WERI-Rb-1 (cell line): Measurements from ENCODE around the gene NADK.

Experiments used
- DNase-seq: peaks from one replicate; pipeline ENCODE4 v3.0.0-alpha.2; 2020
- H3K27ac ChIP-seq: fragments of 250-450 bp; sonication (Bioruptor Pico); 2 replicates; pipeline ENCODE4 v1.5.1; 2020; ENCODE audit warnings: mild to moderate bottlenecking, moderate library complexity
- H3K27me3 ChIP-seq: fragments of 250-450 bp; sonication (Bioruptor Pico); 2 replicates; pipeline ENCODE4 v1.5.1; 2021; ENCODE audit warnings: mild to moderate bottlenecking, low read depth, moderate library complexity; ENCODE audit not compliant: insufficient read depth, severe bottlenecking
- H3K36me3 ChIP-seq: fragments of 250-450 bp; sonication (Bioruptor Pico); 2 replicates; pipeline ENCODE4 v1.5.1; 2020; ENCODE audit warnings: mild to moderate bottlenecking, moderate library complexity
- H3K4me3 ChIP-seq: 2 replicates; pipeline ENCODE4 v1.5.1; 2011; ENCODE audit warnings: low read depth, mild to moderate bottlenecking, control low read depth, low read length
- H3K9me3 ChIP-seq: fragments of 250-450 bp; sonication (Bioruptor Pico); 2 replicates; pipeline ENCODE4 v1.5.1; 2021; ENCODE audit warnings: mild to moderate bottlenecking, moderate library complexity; ENCODE audit not compliant: severe bottlenecking
- TF ChIP-seq, protein P1 (sequence below): IDR thresholded peaks from 2 replicates; pipeline ENCODE4 v1.5.1; 2011; ENCODE audit warnings: low read depth, mild to moderate bottlenecking, control low read depth, inconsistent platforms, low read length

NADK gene, protein sequence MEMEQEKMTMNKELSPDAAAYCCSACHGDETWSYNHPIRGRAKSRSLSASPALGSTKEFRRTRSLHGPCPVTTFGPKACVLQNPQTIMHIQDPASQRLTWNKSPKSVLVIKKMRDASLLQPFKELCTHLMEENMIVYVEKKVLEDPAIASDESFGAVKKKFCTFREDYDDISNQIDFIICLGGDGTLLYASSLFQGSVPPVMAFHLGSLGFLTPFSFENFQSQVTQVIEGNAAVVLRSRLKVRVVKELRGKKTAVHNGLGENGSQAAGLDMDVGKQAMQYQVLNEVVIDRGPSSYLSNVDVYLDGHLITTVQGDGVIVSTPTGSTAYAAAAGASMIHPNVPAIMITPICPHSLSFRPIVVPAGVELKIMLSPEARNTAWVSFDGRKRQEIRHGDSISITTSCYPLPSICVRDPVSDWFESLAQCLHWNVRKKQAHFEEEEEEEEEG

DNA sequence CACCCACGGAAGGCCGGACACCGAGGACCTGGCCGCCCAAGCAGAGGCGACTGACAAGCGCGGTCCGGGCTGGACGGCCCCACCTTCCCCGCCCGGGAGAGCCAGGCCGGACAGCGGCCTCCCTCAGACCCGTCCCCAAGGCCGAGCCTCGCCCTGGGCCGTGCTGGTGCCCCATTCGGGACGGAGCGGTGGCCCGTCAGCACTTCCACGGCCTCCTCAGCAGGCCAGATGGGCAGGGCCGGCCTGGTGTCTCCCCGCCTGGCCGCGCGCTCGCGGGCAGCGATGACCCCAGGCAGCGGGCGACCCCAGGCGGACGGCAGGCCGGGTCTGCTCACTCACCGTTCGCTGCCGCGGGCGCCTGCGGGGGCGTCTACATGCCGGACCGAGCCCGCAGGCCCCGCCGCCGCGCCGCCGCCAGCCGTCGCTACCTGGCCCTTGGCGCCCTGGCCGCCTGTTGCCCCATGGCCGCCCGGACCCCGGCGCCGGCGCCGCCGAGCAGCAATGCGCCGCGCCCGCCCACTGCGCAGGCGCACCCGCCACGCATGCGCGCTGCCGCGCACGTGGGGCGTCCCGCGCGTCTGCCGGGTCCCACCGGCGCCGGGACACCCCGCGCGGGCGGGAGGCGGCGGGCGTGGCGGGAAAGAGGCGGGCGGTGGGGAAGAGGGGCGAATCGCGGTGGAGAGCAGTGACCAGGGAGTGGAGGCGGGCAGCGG lies at the start of gene NADK:
TSS of gene NADK (minus strand) at position 521 of the 713 bp plus-strand sequence. CDS start 13,064 bp downstream, outside the sequence.
- TF ChIP-seq, protein P1, sequence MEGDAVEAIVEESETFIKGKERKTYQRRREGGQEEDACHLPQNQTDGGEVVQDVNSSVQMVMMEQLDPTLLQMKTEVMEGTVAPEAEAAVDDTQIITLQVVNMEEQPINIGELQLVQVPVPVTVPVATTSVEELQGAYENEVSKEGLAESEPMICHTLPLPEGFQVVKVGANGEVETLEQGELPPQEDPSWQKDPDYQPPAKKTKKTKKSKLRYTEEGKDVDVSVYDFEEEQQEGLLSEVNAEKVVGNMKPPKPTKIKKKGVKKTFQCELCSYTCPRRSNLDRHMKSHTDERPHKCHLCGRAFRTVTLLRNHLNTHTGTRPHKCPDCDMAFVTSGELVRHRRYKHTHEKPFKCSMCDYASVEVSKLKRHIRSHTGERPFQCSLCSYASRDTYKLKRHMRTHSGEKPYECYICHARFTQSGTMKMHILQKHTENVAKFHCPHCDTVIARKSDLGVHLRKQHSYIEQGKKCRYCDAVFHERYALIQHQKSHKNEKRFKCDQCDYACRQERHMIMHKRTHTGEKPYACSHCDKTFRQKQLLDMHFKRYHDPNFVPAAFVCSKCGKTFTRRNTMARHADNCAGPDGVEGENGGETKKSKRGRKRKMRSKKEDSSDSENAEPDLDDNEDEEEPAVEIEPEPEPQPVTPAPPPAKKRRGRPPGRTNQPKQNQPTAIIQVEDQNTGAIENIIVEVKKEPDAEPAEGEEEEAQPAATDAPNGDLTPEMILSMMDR, result no peak
- peak within 1 kb of the TSS; percentile 93 for H3K27ac ChIP-seq
- H3K27me3 ChIP-seq, result no peaks in the 10 kb centered on the region
- H3K9me3 ChIP-seq, result no peaks in the 10 kb centered on the region
- peak; percentile 74 for DNase-seq
- peak within 1 kb of the TSS; percentile 93 for H3K4me3 ChIP-seq
- H3K36me3 ChIP-seq, result peaks cover 14% of the 10 kb centered on the region

DNA sequence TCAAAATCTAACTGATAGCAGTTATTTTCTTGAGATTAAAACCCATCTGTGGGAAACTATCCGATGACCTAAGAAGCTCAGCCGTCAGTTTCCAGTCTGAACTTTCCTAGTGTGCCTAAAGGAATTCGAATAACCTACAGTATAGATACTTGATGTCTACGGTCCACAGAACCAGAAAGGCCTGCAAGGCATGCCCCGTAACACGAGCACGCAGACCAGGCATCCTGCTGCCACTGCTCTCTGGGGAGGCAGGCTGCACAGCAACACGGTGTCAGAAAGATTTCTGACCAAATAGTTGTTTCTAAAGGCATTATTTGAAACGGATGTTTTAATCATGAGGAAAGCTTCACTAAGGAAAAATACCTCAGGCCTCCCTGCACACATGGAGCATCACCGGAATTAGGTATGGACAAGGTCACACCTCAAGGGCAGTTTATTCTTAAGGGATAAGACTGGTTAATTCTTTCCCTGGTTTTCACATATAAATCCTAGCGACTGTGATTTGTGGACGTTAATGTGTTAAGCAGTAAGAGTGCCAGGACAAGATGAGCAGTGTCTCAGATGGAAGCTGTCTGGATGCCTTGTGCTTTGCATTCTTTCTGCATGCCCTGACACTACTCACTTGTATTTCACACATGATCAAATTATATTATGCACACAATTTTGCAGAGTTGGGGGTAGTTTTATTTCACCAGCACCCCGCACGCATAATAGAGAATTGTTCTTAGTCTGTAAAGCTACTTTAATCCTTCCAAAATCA lies 49.0 kb upstream of the NADK start:
- no peak overlapping the region for H3K4me3 ChIP-seq
- H3K9me3 ChIP-seq, result no peaks in the 10 kb centered on the region
- peaks cover 44% of the 10 kb centered on the region for H3K36me3 ChIP-seq
- H3K27me3 ChIP-seq, result no peaks in the 10 kb centered on the region
- peak overlapping the region; percentile 41 for H3K27ac ChIP-seq
- peak; percentile 18 for DNase-seq
- TF ChIP-seq, protein P1, result no peak

DNA sequence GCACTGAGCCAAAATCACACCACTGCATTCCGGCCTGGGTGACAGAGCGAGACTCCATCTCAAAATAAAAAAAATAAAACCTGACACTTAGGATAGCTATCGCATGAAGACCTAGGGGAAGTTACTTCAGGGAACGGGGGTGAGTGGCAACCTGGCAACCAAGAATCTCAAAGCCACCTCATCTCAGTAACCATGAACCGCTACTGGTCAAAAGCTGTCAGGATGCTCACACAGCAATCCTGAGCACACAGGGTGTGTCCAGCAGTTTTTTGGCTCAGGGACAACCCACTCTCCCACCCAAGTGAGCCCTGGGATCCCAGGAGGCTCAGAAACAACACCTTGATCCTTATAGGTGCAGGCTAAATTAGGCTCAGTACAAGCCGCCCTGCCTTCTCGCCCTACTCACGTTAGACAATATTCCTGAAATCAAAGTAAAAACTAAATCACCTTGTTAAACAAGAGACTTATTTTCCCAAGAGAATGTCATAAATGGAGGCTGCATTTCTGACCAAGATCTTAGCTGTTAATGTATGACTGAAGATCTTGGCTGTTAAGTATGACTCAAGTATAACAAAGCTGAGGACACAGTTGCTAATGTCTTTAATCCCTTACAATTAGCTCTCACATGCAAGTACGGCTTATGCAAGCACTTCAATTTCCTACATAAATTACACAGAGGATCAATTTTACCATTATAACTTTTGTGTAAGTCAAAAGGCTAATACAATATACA lies 48.3 kb upstream of the NADK start:
- TF ChIP-seq, protein P1, result no peak
- H3K36me3 ChIP-seq, result peaks cover 48% of the 10 kb centered on the region
- peak overlapping the region; percentile 41 for H3K27ac ChIP-seq
- no peaks in the 10 kb centered on the region for H3K9me3 ChIP-seq
- no peaks in the 10 kb centered on the region for H3K27me3 ChIP-seq
- no peak for DNase-seq
- no peak overlapping the region for H3K4me3 ChIP-seq

DNA sequence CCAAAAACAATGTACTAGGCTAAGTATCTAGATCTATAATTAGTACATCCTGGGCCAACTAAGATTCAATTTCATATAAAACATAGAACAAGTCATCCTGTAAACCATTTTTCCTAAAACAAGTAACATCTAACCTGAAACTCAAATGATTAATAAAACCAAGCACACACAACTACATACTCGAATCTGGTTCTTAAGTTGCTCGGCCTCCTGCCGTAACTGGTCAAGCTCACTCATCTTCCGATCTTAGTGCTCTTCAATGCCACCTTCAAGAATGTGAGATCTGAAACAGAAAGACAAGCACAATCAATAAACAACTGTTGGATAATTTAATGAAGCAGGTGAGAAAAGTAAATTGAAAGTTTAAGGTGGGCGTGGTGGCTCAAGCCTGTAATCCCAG lies 46.9 kb upstream of the NADK start:
- Histone ChIP-seq H3K36me3 (peaks cover 47% of the 10 kb centered on the region), H3K4me3 (no peak overlapping the region), H3K27ac (no peak overlapping the region), H3K9me3 (no peaks in the 10 kb centered on the region), H3K27me3 (no peaks in the 10 kb centered on the region)
- no peak for DNase-seq
- TF ChIP-seq, protein P1, result no peak

DNA sequence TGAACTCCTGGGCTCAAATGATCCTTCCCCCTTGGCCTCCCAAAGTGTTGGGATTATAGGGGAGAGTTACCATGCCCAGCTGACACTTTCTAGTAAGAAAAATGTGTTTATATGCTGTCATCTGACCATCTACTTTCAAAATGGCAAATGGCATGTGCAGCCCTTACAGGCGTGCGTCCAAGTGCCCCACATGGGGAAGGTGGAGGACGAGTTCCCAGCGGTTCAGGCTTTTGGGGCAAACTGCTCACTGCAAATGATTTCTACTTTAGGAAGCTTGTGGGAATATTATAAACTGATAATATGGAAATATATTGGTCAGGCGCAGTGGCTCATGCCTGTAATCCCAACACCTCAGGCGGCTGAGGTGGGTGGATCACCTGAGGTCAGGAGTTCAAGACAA lies 41.5 kb upstream of the NADK start:
- Histone ChIP-seq H3K9me3 (no peaks in the 10 kb centered on the region), H3K27ac (no peak overlapping the region), H3K4me3 (no peak overlapping the region), H3K27me3 (no peaks in the 10 kb centered on the region), H3K36me3 (peaks cover 59% of the 10 kb centered on the region)
- TF ChIP-seq, protein P1, result no peak
- no peak for DNase-seq
